Mesendoderm (in vitro differentiated cells): ENCODE data around the gene CRADD. TPM values are rescaled to one million over a fixed set of nuclear protein-coding genes. Genes with fewer than 3 reads are reported as not detected.

Source experiments
- small RNA-seq: library from polyadenylated mRNA; stranded (forward); fragments of <200 nt; extraction: miRNeasy Mini kit (QIAGEN cat#:217004); gene quantifications from one replicate; pipeline ENCODE3, GENCODE V24; 2013; ENCODE audit not compliant: insufficient read depth

Gene CRADD

Small RNA genes within 50 kb of the gene (small RNA-seq; reads per million reads assigned to genes)
- gene RN7SL630P, result not detected
